OCI-LY1 (cell line): ENCODE results near the gene PNPLA5.

Experiments used
- H2AFZ ChIP-seq: fragments of 200-600 bp; sonication (generic), shearing (Covaris generic); 2 replicates; pipeline ENCODE4 v1.6.0; 2014; ENCODE audit warnings: antibody characterized with exemption, mild to moderate bottlenecking, low read length
- H3F3A ChIP-seq: fragments of 200-600 bp; sonication (generic), shearing (Covaris generic); 2 replicates; pipeline ENCODE4 v1.6.0; 2014; ENCODE audit warnings: mild to moderate bottlenecking, antibody characterized with exemption, low read length, moderate library complexity; ENCODE audit not compliant: insufficient read depth
- H3K27ac ChIP-seq: fragments of 200-600 bp; sonication (generic); 2 replicates; pipeline ENCODE4 v1.5.1; 2014; ENCODE audit warnings: low read length, mixed run types, mild to moderate bottlenecking, low read depth; ENCODE audit not compliant: poor library complexity, severe bottlenecking
- H3K27me3 ChIP-seq: fragments of 200-600 bp; sonication (generic); 2 replicates; pipeline ENCODE4 v1.6.0; 2014; ENCODE audit warnings: antibody characterized with exemption, mild to moderate bottlenecking, low read length, moderate library complexity; ENCODE audit not compliant: insufficient read depth
- H3K36me3 ChIP-seq: fragments of 200-600 bp; sonication (generic); 2 replicates; pipeline ENCODE4 v1.6.1; 2014; ENCODE audit warnings: mild to moderate bottlenecking, antibody characterized with exemption, low read length, moderate library complexity, mixed read lengths; ENCODE audit not compliant: insufficient read depth
- H3K4me1 ChIP-seq: fragments of 200-600 bp; sonication (generic); 2 replicates; pipeline ENCODE4 v1.5.1; 2014; ENCODE audit warnings: mild to moderate bottlenecking, low read length, moderate library complexity; ENCODE audit not compliant: insufficient read depth, severe bottlenecking
- H3K4me2 ChIP-seq: fragments of 200-600 bp; sonication (generic), shearing (Covaris generic); 2 replicates; pipeline ENCODE4 v1.6.1; 2014; ENCODE audit warnings: low read length
- H3K4me3 ChIP-seq: fragments of 200-600 bp; sonication (generic); 2 replicates; pipeline ENCODE4 v1.5.1; 2014; ENCODE audit warnings: low read length, low read depth, mild to moderate bottlenecking, mixed read lengths; ENCODE audit not compliant: poor library complexity, severe bottlenecking
- H3K79me2 ChIP-seq: fragments of 200-600 bp; shearing (Covaris generic); 2 replicates; pipeline ENCODE4 v1.6.1; 2016; ENCODE audit warnings: mixed run types, low read length, mixed read lengths; ENCODE audit not compliant: insufficient read depth
- H3K9ac ChIP-seq: fragments of 200-600 bp; sonication (generic), shearing (Covaris generic); 2 replicates; pipeline ENCODE4 v1.6.1; 2014; ENCODE audit warnings: mild to moderate bottlenecking, low read length, mixed read lengths
- H3K9me2 ChIP-seq: fragments of 200-600 bp; sonication (generic), shearing (Covaris generic); 2 replicates; pipeline ENCODE4 v1.6.1; 2014; ENCODE audit warnings: low read depth, mild to moderate bottlenecking, low read length, mixed read lengths
- H3K9me3 ChIP-seq: fragments of 200-600 bp; shearing (Covaris generic); 2 replicates; pipeline ENCODE4 v1.6.1; 2014; ENCODE audit warnings: low read length, mixed read lengths
- H4K20me1 ChIP-seq: fragments of 200-600 bp; sonication (generic), shearing (Covaris generic); 2 replicates; pipeline ENCODE4 v1.6.0; 2016; ENCODE audit warnings: mild to moderate bottlenecking, low read length; ENCODE audit not compliant: insufficient read depth
- CTCF ChIP-seq: fragments of 200-600 bp; sonication (generic), shearing (Covaris generic); IDR thresholded peaks from 2 replicates; pipeline ENCODE4 v1.5.1; 2017; ENCODE audit warnings: mild to moderate bottlenecking, antibody characterized with exemption, low read length, moderate library complexity, mixed read lengths
- EZH2 ChIP-seq: fragments of 200-600 bp; sonication (generic), shearing (Covaris generic); IDR thresholded peaks from 2 replicates; pipeline ENCODE4 v1.8.0; 2017; ENCODE audit warnings: borderline replicate concordance, mixed run types, mild to moderate bottlenecking, antibody characterized with exemption, low read length, moderate library complexity, mixed read lengths

The PNPLA5 gene

GRCh38 chr22:43928908-43929307 is 37.1 kb upstream of the PNPLA5 start:
- H3K9me2 ChIP-seq, result no peaks in the 10 kb centered on the region
- H3K79me2 ChIP-seq, result no peaks in the 10 kb centered on the region
- no peak overlapping the region for H2AFZ ChIP-seq
- no peaks in the 10 kb centered on the region for H3K4me1 ChIP-seq
- no peaks in the 10 kb centered on the region for H3F3A ChIP-seq
- H3K4me3 ChIP-seq, result no peak overlapping the region
- H3K4me2 ChIP-seq, result no peak overlapping the region
- H4K20me1 ChIP-seq, result no peaks in the 10 kb centered on the region
- peaks cover 5% of the 10 kb centered on the region; the same call in 1 of the 2 replicates for H3K27me3 ChIP-seq
- H3K9me3 ChIP-seq, result no peaks in the 10 kb centered on the region
- no peak for TF ChIP-seq EZH2
- no peaks in the 10 kb centered on the region for H3K36me3 ChIP-seq
- no peak overlapping the region for H3K27ac ChIP-seq
- H3K9ac ChIP-seq, result no peak overlapping the region

- no peaks in the 10 kb centered on the region for H3F3A ChIP-seq
- no peak overlapping the region for H2AFZ ChIP-seq
- H4K20me1 ChIP-seq, result no peaks in the 10 kb centered on the region
- no peak overlapping the region for H3K9ac ChIP-seq
- H3K9me2 ChIP-seq, result no peaks in the 10 kb centered on the region
- no peak overlapping the region for H3K4me2 ChIP-seq
- H3K27ac ChIP-seq, result no peak overlapping the region
- H3K27me3 ChIP-seq, result peaks cover 5% of the 10 kb centered on the region; the same call in 1 of the 2 replicates
- TF ChIP-seq CTCF (no peak), EZH2 (no peak)
- H3K36me3 ChIP-seq, result no peaks in the 10 kb centered on the region
- no peak overlapping the region for H3K4me3 ChIP-seq
- no peaks in the 10 kb centered on the region for H3K9me3 ChIP-seq
- H3K79me2 ChIP-seq, result no peaks in the 10 kb centered on the region
- no peaks in the 10 kb centered on the region for H3K4me1 ChIP-seq
Measured at GRCh38 chr22:43928468-43928867, 36.7 kb upstream of the PNPLA5 start.

GRCh38 chr22:43926349-43926710 is 34.5 kb upstream of the PNPLA5 start:
- H4K20me1 ChIP-seq, result no peaks in the 10 kb centered on the region
- no peak overlapping the region for H3K9ac ChIP-seq
- H3K4me2 ChIP-seq, result no peak overlapping the region
- no peak for TF ChIP-seq CTCF
- TF ChIP-seq EZH2, result no peak
- H3K4me1 ChIP-seq, result no peaks in the 10 kb centered on the region
- no peak overlapping the region for H3K27ac ChIP-seq
- H3K36me3 ChIP-seq, result no peaks in the 10 kb centered on the region
- no peaks in the 10 kb centered on the region for H3K79me2 ChIP-seq
- H3F3A ChIP-seq, result no peaks in the 10 kb centered on the region
- H2AFZ ChIP-seq, result no peak overlapping the region
- peaks cover 5% of the 10 kb centered on the region; the same call in 1 of the 2 replicates for H3K27me3 ChIP-seq
- H3K9me2 ChIP-seq, result no peaks in the 10 kb centered on the region
- no peak overlapping the region for H3K4me3 ChIP-seq
- no peaks in the 10 kb centered on the region for H3K9me3 ChIP-seq
